PC-9 (cell line): ENCODE measurements around the gene IKZF1.

ENCODE experiments used
- EZH2 ChIP-seq: fragments of 200-600 bp; sonication (generic); IDR thresholded peaks from 2 replicates; pipeline ENCODE4 v1.8.0; 2017; ENCODE audit warnings: antibody characterized with exemption, low read depth
- TF ChIP-seq, protein P1 (sequence below): fragments of 200-600 bp; sonication (generic); conservative IDR thresholded peaks from 2 replicates; pipeline ENCODE4 v1.6.1; 2017; ENCODE audit warnings: mixed run types, antibody characterized with exemption, mild to moderate bottlenecking, moderate library complexity

DNA sequence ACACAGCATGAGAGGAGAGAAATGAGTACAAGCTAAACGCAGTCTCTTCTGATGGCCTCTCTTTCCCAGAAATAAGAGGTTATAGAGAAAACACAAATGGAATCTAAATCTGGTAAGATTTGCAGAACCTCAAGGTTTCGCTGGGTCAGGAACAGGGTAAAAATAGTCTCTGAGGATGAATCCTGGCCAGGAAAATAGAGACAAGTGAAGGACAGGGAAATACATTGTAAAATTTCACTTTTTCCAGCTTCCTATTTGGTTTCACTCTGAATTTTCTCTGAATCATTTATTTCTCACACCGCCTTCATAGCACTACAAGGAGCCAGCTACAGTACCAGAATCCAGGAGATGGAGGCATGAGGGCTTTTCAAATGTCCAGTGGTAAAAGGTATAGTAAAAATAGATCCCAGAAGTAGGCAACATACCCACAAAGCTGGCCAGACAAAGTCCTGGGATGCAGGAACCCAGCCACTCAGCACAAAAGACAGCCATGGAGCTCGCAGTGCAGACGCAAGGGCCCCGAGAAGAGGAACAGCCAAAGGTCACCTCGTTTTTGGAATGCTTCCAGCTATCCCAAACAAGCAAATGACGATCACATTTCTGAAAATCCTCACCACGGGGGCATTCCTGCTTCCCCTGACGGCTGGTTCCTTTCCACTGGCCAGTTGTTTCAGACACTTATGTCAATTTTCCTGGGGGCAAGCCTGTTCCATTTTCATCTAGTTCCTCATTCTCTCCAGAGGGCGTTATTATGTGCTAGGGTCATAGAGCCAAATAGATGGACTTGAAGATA is 21.5 kb upstream of the IKZF1 start:
- TF ChIP-seq, protein P1, sequence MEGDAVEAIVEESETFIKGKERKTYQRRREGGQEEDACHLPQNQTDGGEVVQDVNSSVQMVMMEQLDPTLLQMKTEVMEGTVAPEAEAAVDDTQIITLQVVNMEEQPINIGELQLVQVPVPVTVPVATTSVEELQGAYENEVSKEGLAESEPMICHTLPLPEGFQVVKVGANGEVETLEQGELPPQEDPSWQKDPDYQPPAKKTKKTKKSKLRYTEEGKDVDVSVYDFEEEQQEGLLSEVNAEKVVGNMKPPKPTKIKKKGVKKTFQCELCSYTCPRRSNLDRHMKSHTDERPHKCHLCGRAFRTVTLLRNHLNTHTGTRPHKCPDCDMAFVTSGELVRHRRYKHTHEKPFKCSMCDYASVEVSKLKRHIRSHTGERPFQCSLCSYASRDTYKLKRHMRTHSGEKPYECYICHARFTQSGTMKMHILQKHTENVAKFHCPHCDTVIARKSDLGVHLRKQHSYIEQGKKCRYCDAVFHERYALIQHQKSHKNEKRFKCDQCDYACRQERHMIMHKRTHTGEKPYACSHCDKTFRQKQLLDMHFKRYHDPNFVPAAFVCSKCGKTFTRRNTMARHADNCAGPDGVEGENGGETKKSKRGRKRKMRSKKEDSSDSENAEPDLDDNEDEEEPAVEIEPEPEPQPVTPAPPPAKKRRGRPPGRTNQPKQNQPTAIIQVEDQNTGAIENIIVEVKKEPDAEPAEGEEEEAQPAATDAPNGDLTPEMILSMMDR = no peak
- TF ChIP-seq EZH2 = no peak
